ENCODE measurements around the gene IL31. TPM values are rescaled to one million over a fixed set of nuclear protein-coding genes. Genes with fewer than 3 reads are reported as not detected.

IL31 gene
- total RNA-seq, result not detected

DNA sequence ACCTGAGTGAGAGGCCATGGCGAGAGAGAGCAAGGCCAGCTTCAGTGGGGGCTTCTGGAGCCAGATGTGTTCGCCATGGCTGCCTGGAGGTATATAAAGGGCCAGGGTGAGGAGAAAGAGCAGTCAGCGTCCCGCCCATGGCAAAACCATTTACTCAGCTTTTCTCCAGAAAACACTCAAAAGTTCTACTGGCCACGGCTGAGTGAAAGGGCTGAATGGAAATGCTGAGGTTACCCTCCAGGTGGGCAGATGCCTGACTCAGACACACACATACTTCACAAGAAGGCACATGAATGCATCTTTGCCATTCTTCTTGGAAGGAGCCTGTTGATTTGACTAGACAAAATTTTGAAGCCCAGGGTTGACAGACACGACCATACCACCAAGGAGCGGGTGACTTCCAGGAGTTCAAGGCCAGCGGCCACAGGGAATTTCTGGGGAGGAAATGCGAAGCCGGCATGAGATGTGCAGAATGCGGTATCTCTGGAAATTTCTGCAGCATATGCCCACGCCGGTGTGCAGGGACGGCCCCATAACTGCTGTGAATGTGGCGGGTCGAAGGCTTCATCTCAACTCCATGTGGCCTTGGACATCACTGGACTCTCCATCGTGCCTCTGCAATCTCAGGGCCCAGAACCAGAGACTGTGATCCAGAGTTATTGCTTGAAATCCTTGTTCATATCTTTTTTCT is at the start of gene IL31:
Gene IL31, minus strand, starts transcription at position 67 of the 691 bp plus-strand sequence. Its CDS starts 49 bp downstream, at position 18.
- no peaks in the 10 kb centered on the region for H3K36me3 ChIP-seq (replicated peaks in 1 of 2; ENCODE audit: insufficient read depth in 1 of 2, low read depth in 2 of 2)
- no peak for TF ChIP-seq POLR2A (IDR thresholded peaks at IDR 0.05)
- TF ChIP-seq, protein P1, sequence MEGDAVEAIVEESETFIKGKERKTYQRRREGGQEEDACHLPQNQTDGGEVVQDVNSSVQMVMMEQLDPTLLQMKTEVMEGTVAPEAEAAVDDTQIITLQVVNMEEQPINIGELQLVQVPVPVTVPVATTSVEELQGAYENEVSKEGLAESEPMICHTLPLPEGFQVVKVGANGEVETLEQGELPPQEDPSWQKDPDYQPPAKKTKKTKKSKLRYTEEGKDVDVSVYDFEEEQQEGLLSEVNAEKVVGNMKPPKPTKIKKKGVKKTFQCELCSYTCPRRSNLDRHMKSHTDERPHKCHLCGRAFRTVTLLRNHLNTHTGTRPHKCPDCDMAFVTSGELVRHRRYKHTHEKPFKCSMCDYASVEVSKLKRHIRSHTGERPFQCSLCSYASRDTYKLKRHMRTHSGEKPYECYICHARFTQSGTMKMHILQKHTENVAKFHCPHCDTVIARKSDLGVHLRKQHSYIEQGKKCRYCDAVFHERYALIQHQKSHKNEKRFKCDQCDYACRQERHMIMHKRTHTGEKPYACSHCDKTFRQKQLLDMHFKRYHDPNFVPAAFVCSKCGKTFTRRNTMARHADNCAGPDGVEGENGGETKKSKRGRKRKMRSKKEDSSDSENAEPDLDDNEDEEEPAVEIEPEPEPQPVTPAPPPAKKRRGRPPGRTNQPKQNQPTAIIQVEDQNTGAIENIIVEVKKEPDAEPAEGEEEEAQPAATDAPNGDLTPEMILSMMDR (IDR thresholded peaks at IDR 0.05), result no peak
- H3K27me3 ChIP-seq, result no peaks in the 10 kb centered on the region
- no peak within 1 kb of the TSS for H3K27ac ChIP-seq
- no peaks in the 10 kb centered on the region for H3K9me3 ChIP-seq
- WGBS, 2 donors, result 79 to 86% methylated on average over 16 to 17 of the region's 17 CpGs
- intact Hi-C loops (cut with DNase I), result no loop called here
- H3K4me1 ChIP-seq, result no peaks in the 10 kb centered on the region
- no peak within 1 kb of the TSS for H3K4me3 ChIP-seq
- no peak for ATAC-seq
- DNase-seq, result no peak

DNA sequence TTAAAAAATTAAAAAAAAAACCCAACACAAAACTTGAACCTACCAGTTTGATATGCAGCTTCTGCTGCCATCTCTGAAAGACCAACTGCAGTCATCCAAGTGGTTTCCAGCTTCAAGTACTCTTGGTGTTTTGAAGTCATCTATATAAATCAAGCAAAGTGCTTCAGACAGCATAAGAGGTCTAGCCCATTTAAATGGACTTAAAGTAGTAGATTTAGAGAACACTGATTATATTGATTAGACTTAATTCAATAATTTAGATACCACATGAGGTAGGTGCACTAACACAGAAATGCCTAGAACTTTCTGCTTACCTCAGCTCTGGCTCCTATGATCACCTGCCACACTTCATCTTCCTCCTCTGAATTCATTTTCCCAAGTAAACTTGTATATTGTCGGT is 42.4 kb upstream of the IL31 start:
- TF ChIP-seq POLR2A (IDR thresholded peaks at IDR 0.05), result no peak
- TF ChIP-seq, protein P1 (IDR thresholded peaks at IDR 0.05), result no peak
- no peak for DNase-seq
- H3K27me3 ChIP-seq, result no peaks in the 10 kb centered on the region
- 81 to 94% methylated on average over 1 of the region's 1 CpG for WGBS, 2 donors
- H3K4me1 ChIP-seq, result no peaks in the 10 kb centered on the region
- H3K27ac ChIP-seq, result no peak overlapping the region
- peaks cover 16 to 43% of the 10 kb centered on the region in 2 donors for H3K36me3 ChIP-seq (replicated peaks in 1 of 2; ENCODE audit: insufficient read depth in 1 of 2, low read depth in 2 of 2)
- intact Hi-C loops (cut with DNase I), result no loop called here
- H3K4me3 ChIP-seq, result no peak overlapping the region
- no peak for ATAC-seq
- no peaks in the 10 kb centered on the region for H3K9me3 ChIP-seq

DNA sequence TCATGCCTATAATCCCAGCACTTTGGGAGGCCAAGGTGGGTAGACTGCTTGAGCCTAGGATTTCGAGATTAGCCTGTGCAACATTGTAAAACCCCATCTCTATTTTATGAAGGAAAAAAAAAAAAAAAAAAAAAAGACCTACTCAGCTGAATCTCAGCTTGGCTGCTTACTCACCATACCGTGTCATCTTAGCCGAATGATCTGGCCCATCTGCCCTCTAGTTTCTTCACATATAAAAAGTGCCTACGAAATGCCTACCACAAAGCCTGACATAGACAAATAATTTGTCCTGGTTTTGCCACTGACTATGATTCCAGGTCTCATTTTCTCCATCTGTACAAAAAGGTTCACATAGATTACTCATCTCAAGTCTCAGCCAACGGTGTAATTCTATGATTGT is 41.8 kb upstream of the IL31 start:
- WGBS, 2 donors, result 78 to 86% methylated on average over 5 of the region's 5 CpGs
- TF ChIP-seq, protein P1 (IDR thresholded peaks at IDR 0.05), result no peak
- no peak for TF ChIP-seq POLR2A (IDR thresholded peaks at IDR 0.05)
- peaks cover 16 to 41% of the 10 kb centered on the region in 2 donors for H3K36me3 ChIP-seq (replicated peaks in 1 of 2; ENCODE audit: insufficient read depth in 1 of 2, low read depth in 2 of 2)

DNA sequence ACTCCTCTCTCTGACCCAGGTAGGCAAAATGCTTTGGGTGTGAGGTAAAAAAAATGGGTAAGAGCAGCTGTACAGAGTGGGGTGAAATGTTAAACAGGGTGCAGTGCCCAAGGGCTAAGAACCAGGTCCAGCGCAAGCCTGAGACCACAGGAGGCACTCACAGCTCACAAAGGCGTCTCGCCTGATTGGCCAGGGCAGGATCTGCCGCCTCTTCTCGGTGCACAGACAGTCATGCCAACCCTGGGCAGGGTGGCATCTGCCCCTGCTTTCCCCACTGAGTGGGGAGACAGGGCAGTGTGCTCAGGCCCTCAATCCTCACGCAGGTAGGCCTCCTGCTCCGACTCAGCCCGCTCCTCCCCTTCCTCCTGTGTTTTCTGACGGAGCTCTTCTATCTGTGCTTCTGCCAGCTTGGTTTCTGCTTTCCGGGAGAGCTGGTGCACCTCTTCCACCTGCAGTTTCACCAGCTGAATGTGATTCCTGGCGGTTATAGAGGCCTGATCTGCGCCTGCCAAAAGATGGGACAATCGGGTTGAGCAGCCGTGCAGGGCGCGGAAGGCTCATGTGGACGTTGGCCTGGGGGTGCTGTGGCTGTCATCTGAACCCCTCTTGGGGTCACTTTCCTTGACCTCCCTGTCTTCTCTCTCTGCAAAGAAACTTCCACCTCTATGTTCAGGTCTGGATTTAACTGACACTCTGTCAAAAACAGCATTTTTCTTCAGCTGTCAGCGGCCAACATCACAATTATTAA is 34.2 kb upstream of the IL31 start:
- TF ChIP-seq POLR2A (IDR thresholded peaks at IDR 0.05), result no peak
- TF ChIP-seq, protein P1 (IDR thresholded peaks at IDR 0.05), result no peak
- DNase-seq (no peak), ATAC-seq (no peak)
- Histone ChIP-seq H3K36me3 (replicated peaks in 1 of 2; ENCODE audit: insufficient read depth in 1 of 2, low read depth in 2 of 2) (peaks cover 4 to 8% of the 10 kb centered on the region in 2 donors), H3K4me3 (no peak overlapping the region), H3K9me3 (no peaks in the 10 kb centered on the region), H3K27ac (no peak overlapping the region), H3K27me3 (peaks cover 0 to 7% of the 10 kb centered on the region in 2 donors), H3K4me1 (peaks cover 13% of the 10 kb centered on the region)
- intact Hi-C loops (cut with DNase I), result no loop called here
- WGBS, 2 donors, result 95 to 96% methylated on average over 17 to 18 of the region's 18 CpGs

More for the DNA sequence above, 41.8 kb upstream of the IL31 start:
- no peaks in the 10 kb centered on the region for H3K27me3 ChIP-seq
- intact Hi-C loops (cut with DNase I), result no loop called here
- H3K27ac ChIP-seq, result no peak overlapping the region
- no peaks in the 10 kb centered on the region for H3K9me3 ChIP-seq
- ATAC-seq, result no peak
- no peak for DNase-seq
- no peak overlapping the region for H3K4me3 ChIP-seq
- H3K4me1 ChIP-seq, result no peaks in the 10 kb centered on the region
